GM19395 (cell line): Measurements from ENCODE around the gene PARK7.

Experiments
- ATAC-seq: cut with Tn5 transposase; IDR thresholded peaks from one replicate; pipeline ENCODE4 v1.9.1; 2021; ENCODE audit warnings: mild to moderate bottlenecking, moderate library complexity; ENCODE audit not compliant: unreplicated experiment

Gene PARK7

DNA sequence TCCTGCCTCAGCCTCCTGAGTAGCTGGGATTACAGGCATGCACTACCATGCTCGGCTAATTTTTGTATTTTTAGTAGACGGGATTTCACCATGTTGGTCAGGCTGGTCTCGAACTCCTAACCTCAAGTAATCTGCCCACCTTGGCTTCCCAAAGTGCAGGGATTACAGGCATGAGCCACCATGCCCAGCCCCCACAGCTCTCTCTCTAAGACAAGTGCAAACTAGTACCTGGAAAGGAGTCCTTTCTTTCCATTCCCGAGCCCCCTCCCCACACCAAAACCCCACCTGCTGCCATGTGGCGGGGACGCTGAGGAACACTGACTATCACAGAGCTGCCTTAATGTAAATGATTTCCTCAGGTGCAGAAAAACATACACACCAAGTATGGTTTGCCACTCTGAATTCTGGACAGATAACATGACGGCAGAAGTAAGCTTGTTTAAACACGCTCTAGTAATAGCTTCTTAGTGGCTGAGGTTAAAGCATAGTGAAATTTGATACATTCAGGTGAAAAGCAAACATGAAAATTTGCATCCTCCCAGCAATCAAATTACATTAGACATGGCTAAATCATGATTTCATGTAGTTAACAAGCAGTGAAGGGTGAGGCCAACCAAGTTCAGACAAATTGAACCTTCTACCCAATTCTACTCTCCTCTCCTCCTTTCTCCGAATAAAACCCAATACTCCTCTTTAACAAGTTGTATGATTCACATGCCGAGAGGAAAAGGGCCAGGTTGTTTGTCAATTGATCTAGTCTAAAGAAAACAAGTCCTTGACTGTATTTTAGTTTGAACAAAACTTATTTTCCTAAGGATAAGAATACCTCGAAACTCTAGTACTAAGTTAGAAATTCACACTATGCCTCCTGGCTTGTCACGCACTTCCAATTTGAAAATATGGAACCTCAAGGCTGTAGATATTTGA, 44.8 kb downstream of the PARK7 start:
- ATAC-seq: no peak

DNA sequence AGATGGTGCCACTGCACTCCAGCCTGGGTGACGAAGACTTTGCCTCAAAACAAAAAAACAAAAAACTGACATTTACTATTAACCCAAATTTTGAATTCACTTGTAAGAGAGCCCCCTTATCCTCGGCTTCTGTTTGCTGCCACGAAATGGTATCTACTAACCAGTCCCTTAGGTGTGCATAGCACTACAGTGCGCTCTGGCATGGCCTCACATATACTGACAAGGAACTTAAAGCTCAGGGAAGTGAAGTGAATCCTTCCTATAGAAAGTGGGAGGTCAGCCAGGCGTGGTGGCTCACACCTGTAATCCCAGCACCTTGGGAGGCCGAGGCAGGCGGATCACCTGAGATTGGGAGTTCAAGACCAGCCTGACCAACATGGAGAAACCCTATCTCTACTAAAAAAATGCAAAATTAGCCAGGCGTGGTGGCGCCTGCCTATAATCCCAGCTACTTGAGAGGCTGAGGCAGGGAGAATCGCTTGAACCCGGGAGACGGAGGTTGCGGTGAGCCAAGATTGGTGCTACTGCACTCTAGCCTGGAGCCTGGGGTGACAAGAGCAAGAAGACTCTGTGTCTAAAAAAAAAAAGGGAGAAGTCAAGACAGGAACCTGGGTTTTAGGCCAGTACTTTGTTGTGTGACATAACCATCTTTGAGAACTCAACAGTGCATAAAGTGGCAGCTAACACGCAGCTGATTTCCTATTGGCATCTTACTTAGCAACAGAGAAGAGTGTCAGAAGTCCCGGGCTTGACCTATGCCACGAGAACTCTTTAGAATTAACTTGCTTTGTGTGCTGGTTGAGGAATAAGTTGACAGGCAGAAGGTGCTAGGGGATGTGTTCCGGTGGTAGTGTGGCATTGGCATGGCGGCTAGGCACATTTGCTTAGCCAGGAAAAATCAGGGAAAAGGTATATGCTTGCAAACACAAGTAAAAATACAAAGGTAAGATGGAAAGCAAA, 47.8 kb downstream of the PARK7 start:
- ATAC-seq: no peak

DNA sequence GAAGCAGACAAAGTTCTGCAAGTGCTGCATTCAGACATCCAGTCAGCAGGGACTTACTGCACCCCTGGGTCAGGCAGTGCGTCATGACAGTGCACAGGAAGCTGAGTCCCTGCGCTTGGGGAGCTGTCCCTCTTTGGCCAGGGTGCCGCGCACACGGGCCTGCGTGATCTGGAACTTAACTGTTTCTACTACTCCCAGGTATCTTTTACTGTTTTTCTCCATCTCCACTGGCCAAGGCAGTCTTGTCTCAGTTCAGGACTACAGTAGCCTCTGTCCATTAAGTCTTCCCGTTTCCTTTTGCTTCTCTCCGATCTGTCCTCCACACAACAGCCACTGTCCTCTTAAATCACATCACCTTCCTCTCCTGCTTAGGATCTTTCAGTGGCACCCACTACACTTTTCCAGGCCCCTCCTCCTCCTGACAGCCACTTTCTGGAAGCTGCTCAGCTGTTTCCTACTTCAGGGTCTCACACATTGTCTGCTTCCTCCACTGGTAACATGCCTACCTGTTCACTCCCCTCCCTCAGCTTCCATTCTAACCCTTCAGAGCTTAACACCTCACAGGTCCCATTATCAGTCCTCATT, 48.7 kb downstream of the PARK7 start:
- no peak for ATAC-seq

DNA sequence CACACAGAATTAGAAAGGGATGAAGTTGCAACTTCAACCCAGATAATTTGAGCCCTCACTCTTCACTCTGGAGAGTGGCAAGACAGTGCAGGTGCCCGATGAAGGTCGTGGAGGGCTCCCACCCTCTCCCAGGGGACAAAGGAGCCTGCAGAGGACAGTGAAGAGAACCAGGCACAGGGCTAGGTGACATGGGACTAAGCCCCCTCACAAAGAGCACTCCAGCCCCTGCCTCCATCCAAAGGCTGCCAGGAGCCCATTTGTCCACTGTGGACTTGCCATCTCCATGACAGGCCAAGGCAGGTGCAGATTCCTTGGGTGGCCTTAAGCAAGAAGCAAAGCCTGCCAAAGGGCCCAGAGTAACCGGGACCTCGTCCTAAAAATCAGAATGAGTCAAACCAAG, 49.5 kb downstream of the PARK7 start:
- ATAC-seq: no peak

DNA sequence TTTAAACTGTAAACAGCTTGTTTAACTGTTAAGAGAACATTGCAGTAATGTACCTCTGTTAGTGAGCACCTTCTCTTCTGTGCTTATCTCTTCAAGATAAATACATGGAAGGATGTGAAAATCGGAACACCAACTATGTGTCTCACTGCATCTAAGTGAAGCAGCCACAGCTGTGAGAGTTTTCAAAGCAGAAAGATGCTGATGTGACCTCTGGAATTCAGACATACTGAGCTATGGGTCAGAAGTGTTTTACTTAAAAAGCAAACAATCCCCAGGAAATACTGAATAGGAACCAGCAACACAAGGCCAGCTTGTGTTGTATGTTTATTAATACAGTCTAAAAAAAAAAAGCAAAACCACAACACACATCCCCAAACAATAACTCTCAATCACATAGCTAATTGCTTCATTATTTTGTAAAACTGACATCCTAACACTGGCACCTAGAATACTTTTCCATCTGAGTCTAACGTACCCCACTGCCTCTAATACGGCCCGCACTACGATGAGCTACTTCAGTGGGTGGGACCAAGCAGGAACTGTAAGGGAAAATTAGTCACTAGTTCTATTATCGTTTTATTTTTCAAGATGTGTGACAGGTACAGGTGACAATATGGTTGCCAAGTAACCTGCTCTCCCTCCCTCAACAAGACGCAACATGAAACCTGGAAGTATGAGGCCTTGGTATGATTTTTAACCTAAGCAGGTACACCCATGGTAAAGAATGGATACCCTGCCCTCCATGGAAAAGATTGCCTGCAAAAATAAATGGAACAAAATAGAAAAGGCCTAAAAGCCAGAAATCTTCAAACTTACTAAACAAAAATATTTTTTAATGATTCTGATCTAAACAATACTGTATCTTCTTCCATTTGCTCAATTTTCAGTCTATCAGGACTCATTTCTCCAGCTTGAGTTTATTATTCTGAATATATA, 50.7 kb downstream of the PARK7 start:
- ATAC-seq: no peak

DNA sequence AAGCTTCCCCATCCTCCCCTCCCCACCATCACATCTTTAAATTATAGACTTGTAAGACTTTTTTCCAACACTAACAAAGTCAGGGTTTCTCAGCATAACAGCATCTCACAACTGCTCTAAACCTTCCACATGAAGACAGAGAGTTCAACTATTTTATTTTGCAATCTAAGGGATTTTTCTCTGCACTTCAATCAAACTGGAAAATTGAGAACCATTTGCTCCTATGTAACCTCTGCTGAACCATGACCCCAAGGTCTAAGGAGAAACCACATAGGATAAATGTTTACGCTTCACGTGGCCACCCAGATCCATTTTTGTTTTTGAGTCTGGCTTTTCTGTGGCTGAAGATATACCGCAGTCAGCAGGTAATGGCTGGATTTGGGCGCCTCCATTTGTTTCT, 51.4 kb downstream of the PARK7 start:
- ATAC-seq: no peak

DNA sequence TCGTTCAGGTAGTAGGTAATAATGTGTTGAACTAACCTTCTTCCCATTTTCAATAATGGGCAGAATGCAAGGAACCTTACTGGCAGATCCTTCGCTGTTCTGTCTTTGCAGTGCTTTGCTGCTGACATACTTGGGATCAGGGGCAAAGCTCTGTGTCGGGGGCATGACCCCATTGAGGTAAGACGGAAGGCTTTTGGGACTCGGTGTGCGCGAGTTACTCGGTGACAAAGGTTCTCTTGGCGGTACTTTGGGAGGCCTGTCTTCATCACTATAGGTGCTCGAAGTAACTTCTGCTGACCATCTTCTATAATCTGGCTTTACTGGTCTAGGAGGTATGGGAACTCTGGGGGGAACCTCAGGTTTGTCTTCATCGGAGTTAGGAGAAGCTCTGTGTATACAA, 51.9 kb downstream of the PARK7 start:
- ATAC-seq: no peak

DNA sequence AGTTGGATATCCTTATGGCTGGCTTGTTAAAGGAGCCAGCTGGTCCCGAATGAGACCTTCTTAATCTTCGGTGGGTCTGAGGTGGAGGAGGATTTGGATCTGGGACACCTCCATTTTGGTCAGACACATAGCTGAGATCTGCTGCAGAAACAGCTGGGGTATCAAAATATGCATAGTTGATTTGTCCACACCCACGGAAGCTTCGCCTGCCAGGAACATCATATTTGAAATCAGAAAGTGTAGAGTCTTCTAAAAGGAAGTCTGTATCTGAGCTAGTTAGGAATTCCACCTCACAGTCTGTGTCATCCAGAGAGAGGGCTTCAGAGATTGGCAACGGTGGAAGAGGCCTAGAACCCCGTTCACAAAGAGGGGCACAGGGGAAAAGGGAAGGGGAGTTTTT, 52.3 kb downstream of the PARK7 start:
- ATAC-seq: no peak

DNA sequence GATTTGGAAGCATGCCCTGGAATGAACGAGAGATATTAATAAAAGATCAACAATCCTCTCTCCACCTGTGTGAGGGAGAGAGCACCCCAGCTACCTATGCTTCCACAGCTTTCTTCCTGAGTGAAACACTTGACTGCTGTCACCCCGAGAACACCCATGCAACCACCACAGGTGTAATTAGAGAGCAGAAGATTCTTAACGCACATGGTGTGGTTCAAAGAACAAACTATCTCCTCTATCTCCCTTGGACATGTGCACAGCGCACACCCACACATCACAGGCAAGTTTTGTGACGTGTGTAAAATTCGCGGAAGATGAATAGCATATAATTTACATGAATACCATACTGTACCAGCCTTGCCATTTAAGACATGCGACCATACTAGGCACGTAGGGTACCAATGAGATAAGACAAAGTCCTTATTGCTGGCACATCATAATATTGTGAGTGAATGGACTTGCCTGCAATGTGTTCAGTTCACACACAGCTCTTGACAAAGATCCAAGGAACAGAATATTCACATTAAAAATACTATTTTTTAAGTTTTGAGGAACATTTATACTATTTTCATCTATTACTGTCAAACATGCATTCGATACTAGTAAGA, 53.0 kb downstream of the PARK7 start:
- no peak for ATAC-seq

DNA sequence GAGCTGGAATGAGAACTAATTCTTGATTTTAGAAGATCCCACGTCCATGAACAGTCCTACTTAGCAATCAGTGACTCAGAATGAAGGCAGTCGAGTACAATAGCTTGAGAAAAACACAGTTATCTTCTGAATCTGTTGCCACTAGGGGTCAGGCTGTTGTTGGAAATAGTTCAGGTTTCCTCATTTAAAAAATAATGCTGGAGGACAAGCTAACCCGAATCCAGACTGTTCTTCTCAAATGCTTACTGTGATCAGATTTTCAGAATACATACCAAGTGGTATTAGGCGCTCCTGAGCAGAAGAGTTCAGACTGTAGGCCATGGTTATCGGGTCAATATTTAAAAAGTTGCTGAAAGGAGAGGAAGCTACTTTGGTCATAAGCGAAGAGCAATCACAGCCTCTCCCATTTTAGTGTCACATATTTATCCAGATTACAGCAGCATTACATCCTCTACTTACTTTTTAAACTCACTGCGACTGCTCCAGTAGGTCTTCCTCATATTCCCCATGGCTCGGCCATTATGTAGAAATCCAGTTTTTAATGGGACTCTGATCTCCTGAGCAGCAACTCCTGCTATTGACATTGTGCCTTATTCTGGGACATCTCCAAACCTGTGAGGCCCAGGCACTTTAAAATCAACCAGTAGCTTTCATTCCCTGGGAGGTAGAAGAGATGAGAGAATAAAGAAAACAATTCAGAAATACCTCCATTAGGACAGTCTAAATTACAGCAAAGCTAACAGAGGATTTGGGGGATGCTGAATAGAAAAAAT, 53.7 kb downstream of the PARK7 start:
- ATAC-seq: no peak

DNA sequence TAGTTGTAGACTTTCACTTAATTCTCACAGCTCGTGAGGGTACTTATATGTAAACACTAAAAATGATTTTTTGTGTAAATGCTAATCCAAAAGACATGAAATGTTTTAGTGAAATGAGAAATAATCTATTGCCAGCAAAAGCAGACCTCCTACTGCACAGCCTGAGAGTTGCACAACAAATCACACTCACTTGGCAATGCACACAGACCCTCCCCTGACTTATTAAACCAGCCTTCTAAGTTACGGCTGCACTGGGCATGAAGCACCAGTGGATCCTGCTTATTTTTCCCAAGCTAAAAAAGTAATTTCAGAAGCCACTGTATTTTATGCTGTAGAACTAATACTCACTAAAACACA, 54.3 kb downstream of the PARK7 start:
- ATAC-seq: no peak

DNA sequence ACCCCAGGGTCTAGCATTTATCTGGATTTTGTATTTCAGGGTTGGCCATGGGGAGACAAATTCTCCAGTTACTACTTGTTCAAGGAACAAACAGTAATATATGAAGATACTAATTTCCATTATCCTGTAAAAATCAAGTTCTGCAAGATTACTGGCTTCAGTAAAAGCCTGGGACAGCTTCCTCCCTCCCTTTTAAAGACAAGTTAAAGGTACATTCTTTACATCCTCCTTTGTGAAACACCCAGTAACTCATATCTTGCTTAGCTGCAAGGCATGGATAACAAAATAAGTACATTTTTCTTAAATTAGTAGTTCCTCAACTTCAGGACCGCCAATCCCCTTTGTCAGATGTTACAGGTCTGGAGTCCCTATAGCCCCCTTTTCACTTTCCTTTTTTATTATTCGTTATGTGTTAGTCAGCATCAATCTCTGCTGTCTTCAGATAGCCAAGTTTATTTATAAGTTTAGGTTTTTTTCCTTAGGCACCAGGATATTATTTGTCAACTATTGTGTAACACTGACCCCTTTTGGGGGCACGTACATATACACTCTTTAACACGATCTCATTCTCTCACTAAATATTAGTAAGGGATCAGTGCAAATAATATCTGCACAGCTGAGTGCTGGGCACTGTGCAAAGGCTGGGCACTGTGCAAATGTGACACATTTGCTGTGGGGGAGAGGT, 54.8 kb downstream of the PARK7 start:
- no peak for ATAC-seq

DNA sequence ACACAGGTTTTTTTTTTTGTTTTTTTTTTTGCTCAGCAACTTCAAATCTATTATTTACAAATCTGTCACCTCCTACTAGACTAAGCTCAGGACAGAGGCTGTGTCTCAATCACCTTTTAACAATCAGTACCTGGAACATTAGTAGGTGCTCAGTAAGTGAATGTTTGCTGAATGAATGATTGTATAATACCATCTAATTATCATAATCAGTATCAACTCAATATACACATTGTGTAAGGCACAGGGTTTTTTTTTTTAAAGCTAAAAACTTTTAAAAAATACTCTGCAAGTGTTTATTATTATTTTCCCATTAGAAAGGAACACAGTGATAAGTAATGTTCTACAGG, 55.4 kb downstream of the PARK7 start:
- no peak for ATAC-seq

DNA sequence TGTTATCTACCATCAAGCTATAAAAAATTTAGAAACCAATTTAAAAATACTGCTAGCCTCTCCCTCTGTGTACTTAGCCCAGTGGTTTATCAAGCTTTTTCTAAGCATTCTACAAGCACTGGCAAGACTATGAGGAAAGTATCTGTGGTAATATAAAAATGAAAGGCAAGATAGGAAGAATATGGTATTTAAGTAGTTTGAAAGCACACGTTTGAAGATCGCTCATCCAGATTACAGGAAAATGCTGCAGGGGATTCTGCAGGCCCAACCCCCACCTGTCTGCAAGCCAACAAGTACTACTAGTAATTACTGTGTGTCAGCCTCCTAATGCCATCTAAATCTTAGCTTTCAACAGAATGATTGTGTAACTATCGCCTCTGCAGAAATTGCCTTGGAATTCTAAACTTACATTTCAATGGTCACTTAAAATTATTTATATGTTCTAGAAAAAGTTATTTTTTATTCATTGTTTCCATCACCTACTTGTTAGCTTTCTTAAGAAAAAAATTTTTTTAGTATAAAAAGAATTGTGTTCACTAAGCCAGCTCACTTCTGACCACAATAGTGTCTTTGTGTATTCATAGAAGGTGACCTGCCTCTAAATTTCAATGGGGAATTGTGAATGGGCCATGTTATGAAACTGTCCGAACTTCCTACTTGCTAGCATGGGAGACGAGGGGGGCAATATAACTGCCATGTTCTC, 56.1 kb downstream of the PARK7 start:
- no peak for ATAC-seq

DNA sequence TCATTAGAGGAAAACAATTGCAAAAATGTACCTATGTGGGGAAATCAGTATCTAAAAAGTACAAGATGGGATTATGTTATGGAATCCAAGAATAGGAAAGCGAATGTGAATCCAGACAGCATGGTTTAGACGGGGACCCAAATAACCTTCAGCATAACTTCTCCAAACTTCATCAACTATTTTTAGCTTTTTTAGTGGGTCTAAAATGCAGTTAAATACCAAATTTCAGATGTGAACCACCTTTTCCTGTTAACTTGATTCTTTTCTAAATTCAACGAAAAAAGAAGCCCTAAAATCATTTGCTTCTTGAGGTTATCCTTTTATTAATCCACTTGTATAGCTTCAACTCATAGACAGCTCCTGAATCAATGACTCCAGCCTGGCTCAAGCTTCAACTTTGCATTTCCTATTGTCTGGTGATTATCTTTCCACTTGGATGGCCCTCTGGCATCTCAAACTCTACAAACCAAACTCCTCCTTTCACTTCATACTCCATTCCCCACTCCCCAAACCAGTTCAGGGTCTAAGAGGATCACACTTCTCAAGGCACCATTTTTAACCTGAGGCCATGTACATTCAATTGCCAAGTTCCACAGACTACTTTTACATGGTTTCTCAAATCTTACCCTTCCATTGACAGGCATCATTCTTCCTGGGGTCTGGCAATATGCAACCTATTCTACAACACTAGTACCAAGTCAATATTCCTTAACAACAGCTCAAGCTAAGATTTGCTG, 57.1 kb downstream of the PARK7 start:
- no peak for ATAC-seq

DNA sequence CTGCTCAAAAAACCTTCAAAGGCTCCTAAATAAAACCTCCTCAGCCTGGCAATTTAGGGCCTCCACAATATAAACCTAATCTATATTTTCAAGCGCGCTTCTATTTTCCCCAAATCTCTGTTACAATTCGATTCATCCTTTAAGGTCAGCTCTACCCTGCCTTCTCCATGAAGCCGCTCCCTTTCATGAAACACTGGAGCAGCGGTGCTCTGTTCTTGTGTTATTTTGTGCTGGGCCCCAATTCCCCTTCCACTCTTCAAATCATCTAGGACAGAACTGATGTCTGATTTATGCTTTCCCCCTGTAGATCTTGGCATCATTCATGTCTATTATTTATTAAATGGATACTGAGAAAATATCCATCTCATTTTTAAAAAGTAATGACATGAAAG, 57.7 kb downstream of the PARK7 start:
- ATAC-seq: no peak

DNA sequence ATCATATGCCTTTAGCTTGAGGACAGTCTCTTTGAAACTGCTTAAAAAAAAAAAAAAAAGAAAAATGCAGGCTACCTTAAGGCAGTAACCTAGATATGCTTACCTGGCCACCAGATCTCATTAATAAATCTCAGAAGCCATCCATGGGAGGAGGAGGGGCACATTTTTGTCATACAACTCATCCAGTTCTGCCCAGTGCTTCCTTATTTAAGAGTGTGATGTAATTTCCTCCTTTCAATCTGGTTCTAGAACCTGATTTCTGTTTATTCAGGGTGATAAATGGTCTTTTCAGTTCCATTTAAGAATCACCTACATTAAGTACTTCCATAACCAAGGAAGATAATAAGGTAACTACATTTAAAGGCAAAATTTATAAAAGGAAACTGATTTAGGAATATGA, 58.5 kb downstream of the PARK7 start:
- no peak for ATAC-seq
